ENCODE data around the gene GATA3.

GATA3 gene

GRCh38 chr10:8051109-8051821 is 3.2 kb upstream of the GATA3 start:
- DNase-seq, result no peak

DNA sequence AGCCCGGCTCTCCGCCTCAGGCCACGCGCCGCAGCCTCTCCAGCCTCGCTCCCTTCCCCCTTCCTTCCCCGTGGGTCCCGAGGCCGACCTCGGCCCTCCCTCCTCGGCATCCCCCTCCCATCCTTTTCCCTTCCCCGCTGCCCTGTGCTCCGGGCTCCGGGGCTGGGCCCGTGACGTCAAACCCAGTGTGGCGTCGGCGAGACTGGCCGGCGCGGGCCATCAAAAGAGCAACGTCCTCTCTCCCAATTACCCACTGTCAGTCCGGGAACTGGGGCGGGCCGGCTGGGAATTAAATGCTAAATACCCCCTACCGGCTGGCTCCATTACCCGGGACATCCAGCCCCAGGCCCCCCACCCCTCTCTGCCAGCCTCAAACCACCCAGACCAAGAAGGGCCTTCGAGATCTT is 2.6 kb upstream of the GATA3 start:
- no peak for DNase-seq

DNA sequence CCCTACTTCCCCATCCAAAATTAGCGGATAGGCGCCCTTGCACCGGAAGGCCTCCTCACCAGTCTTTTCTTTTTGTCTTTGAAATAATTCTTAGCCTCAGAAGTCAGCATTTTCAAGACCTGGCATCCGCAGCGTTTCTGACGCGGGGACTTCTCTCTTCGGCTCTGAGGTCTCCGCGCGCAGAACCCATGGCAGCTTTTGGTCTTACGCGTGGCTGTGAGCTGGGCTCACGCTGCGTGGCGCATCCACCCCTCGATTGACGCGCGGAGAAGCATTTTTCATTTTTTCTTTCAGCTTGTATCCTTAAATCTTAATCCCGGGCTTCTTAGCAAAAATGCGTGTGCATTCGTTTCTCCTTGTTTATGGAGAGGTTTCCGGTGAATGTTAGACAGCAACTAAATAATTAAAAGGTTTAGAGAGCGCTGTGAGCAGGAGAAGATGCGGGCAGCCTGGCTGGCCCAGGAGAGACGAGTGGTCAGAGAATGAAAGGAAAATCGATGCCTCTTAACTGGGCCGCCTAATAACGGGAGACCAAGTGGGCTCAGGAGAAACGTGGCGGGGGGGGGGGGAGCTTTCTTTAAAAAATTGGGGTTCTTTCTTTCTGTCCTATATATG is 2.0 kb upstream of the GATA3 start:
- DNase-seq, result peak in 1 of 2 experiments; percentile 5

- no peak for DNase-seq
Observed at GRCh38 chr10:8052956-8053445, 1.5 kb upstream of the GATA3 start.

DNA sequence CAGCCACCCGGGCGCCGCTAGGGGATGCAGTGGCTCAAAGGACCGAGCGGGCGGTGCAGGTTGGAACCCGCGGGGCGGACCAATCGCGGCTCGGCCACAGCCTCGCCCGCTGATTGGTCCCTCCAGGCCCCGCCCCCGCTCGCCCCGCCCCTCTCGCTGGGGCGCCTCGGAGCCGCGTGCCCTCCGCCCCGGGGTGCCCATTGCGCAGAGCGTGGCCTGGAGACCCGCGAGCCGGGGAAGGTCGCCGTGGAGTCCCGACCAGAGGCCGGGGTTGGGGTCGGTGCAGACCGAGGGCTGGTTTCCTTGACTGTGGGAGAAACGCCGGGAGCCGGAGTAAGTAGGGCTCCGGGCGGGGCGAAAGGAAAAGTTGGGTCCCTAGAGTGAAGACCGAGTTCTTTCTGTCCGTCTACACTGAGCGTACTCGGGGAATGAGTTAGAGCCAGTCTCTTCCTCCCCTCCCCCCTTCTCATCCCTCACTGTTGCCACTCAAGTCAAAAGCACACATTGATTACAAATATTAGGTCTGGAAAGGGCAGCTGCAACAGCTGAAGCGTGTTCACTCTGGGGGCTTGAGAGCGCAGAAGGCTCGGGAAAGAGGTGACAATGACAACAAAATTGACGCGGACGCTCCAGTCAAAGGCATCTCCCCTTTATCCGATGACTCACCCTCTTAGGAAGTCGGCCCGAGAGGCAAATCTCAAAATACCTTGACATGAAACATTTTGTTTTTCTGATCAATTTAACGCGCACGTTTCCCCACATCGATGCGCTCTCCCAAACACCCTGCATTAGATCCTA is 843 bp upstream of the GATA3 start:
- peak in 1 of 2 experiments; percentile 70 for DNase-seq

GRCh38 chr10:8054244-8054493 is 319 bp upstream of the GATA3 start:
- no peak for DNase-seq

GRCh38 chr10:8055420-8056349 is 1.2 kb downstream of the GATA3 start:
- DNase-seq, result no peak

DNA sequence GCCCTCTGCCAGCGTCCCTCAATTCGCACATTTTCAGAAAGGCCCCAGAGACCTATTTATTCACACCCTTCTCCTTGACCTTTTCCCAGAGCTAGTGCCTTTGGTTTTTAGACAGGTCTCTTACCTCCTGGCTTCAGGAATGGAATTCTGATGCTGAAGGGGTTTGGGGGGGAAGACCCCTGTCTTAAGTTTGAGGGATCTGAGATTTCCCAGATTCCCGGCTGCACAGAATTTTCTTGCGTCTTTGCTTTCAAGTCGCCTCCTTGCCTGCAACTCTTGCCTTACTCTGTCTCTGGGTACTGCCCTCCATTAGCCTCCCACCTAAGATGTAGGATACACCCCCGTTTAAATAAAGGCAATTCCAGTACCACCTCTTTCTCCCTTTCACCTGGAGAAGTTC is 1.9 kb downstream of the GATA3 start:
- DNase-seq, result no peak

GRCh38 chr10:8056871-8057331 is 2.4 kb downstream of the GATA3 start:
- DNase-seq, result no peak

DNA sequence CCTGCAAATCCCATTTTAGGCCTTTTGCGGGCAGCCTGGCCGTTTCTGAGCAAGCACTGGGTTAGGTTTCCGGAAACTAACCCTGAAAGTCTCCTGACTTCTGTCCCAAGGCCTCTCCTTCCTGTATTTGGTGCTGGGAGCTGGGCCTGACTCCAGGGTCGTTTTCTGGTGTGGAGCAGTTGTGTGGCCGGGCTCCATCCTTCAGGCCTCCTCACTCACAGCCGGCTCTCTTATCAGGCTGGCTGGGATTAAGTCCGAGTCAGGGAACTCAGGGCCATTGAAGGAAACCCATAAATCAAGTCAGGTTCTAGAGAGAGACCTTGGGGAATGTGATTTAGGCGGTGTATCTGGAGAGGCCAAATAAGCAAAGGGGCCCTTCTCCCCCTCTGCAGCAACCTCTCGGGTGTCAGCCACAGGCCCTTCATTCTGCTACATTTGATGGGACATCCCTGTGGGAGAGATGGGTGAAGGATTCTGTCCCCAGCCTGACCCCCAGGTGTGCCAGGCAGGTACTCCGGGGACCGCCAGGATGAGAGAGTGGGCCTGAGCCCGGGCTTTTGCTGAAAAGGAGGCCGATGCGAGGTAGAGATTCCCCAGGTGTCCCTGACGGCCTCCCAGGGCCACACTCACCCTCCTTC is 3.3 kb downstream of the GATA3 start:
- DNase-seq, result no peak

GRCh38 chr10:8058274-8059111 is 4.0 kb downstream of the GATA3 start:
- no peak for DNase-seq

- DNase-seq, result no peak
Observed at GRCh38 chr10:8059191-8059936, 4.9 kb downstream of the GATA3 start.

- no peak for DNase-seq
Observed at GRCh38 chr10:8060010-8060703, 5.7 kb downstream of the GATA3 start.

GRCh38 chr10:8060704-8061121 is 6.2 kb downstream of the GATA3 start:
- DNase-seq, result no peak

DNA sequence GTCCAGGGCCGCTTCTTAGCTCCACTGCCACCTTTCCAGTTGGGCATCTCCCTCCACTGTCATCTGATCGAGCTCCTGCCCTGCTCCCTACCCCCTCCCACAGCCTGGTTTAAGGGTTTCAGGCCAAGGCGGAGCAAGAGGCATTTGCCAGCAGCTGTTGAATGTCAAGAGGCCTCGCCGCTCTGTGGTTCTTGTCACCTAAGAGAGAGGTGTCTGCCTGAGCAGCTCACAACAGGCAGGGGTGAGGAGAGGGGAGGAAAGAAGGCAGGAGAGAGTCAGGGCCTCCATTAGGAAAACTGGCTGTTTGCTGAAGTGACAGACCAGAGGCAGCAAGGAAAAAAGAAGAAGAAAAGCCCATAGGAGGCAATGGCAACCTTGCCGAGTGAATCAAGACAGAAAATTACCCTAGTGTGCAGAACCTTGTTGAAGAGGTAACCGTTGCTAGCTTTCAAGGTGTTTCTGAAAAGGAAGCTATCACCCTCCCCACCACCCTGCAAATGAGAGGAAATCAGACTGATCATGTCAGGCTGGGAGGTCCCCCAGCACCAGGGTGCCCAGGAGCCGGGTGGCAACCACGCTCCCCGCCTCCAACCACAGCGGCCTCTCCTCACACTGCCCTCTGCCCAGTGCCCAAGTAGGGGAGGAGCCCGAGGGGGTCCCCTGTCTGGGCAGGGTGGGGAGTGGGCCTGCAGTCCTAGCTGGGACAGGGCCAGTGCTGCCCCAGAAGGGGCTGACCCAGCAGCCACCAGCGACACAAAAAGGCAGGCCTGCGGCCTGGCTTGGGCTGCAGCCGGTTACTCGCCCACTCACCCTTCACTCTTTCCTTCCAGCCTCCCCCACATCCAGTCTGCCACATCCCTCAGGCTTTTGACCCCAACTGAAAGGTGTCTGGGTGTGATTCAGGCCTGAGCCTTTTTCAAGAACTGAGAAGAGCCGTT is 7.1 kb downstream of the GATA3 start:
- DNase-seq, result peak in 1 of 2 experiments; percentile 30

- no peak for DNase-seq
Observed at GRCh38 chr10:8063128-8063908, 8.8 kb downstream of the GATA3 start.

- DNase-seq, result no peak
Observed at GRCh38 chr10:8063935-8064334, 9.4 kb downstream of the GATA3 start.

DNA sequence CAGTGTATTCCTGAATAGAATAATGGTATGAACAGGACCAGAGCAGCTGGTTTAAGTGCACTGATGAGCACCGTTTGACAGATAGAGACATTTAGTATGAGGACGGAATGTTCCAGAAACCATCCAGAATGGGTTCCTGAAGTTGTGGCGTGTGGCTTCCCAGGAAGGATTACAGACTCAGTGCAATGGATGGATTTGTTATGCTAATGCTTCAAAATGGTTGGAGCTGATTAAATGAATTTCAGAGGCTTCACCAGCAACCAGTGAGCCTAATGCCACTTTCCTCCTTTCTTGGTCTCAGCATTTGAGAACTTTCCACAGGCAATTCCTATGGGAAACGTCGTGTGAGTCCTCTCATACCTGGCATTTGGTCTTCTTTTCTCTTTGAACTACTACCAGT is 9.9 kb downstream of the GATA3 start:
- DNase-seq, result no peak
